GM19239 (cell line): ENCODE measurements around the gene PTPRT.

Experiments used
- DNase-seq: peaks from one replicate; pipeline ENCODE4 v3.0.0; 2011; ENCODE audit warnings: low spot score; ENCODE audit not compliant: insufficient read length
- FAIRE-seq: peaks from 2 replicates; lab custom pipeline; 2011; peaks lifted over from hg19 to GRCh38; lab: Jason Lieb, UNC

Gene PTPRT

GRCh38 chr20:42604998-42605956, 584.4 kb downstream of the PTPRT start:
- DNase-seq, result no peak
- FAIRE-seq, result no peak

- no peak for DNase-seq
- FAIRE-seq, result no peak
These were observed 586.1 kb downstream of the PTPRT start for GRCh38 chr20:42603655-42604054.

DNA sequence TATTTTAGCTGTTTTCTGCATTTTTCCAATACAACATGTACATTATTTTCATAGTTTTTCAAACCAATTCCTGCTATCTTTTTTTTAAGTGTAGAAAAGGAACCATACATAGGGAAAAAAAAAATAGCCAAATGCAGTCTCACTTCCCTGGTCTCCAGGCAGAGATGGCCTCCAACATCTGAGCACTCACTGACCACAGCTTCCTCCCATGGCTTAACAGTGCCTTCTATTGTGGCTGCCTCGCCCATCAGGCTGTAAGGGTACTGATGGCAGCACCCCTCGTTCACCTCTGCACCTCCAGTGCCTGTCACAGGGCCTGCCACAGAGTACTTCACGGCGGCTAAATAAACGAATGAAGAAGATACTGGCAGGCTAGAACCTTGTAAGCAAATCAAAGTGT, 591.1 kb downstream of the PTPRT start:
- DNase-seq, result no peak
- FAIRE-seq, result no peak

DNA sequence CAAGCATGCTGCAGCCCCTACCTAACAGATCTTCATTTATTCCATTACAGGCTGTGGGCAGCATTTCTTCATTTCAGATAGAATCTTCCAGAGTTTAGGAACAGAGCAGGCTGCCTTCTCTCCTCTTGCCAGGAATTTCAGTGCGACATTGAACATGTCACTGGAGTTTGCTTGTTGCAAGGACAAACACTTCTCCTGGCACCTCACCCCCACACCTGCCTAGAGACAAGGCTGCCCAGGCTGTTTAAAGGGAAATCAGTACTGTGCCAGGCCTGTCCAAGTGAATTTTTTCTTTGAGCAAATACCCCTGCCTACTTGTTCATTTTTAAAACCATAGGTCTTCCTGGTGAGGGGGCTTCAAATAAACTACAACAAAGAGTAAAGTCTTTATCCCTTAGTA, 594.1 kb downstream of the PTPRT start:
- DNase-seq, result no peak
- FAIRE-seq, result no peak

- DNase-seq (no peak), FAIRE-seq (no peak)
These were observed 595.0 kb downstream of the PTPRT start for GRCh38 chr20:42594659-42595058.

- DNase-seq (no peak), FAIRE-seq (no peak)
These were observed 595.7 kb downstream of the PTPRT start for GRCh38 chr20:42594011-42594410.

DNA sequence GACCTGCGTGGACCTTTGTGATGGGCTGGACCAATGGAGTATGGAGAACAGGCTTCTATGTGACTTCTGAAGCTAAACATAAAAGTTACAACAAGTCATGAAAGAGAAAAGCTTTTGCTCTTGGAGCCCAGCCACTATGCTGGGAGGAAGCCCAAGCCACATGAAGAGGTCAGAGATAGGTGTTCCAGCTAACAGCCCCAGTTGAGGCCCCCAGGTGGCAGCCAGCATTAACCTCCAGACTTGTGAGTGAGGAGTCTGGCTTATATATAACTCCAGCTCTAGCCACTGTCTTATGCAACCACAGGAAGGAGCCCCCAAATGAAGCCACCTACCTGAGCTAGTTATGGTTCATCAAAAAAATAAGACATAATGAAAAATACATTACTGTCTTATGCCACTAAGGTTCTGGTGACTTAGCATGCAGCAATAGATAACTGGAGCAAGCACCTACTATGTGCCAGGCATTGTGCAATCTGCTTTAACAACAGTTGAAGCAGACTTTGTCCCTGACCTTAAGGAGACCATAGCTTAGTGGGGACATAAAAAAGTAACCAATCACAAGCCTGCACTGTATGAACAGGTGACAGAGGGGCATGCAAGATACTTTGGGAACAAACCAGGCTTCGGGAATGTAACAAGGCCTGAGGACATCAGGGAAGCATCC, 599.6 kb downstream of the PTPRT start:
- DNase-seq (no peak), FAIRE-seq (no peak)

DNA sequence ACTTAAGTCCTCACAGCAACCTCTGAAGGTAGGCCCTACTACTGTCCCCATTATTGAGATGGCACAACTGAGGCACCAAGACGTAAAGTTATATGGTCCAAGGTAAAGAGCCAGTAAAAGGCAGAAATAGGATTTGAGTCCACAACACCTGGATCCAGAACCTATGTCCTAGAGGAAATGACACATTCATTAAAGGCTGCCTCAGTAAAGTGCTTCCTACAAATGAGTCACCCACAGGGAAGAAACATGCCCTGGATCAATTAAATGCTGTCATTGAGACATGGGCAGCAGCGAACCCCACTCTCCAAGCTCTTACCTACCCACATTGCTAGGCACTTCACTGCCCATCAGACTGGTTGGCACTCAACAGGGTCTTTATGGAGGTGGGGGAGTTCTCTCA, 600.9 kb downstream of the PTPRT start:
- DNase-seq (no peak), FAIRE-seq (no peak)

GRCh38 chr20:42587427-42587826, 602.3 kb downstream of the PTPRT start:
- DNase-seq, result no peak
- no peak for FAIRE-seq

- DNase-seq (no peak), FAIRE-seq (no peak)
These were observed 608.4 kb downstream of the PTPRT start for GRCh38 chr20:42581311-42581710.

GRCh38 chr20:42576167-42576566, 613.5 kb downstream of the PTPRT start:
- DNase-seq, result no peak
- FAIRE-seq, result no peak

- DNase-seq (no peak), FAIRE-seq (no peak)
These were observed 617.2 kb downstream of the PTPRT start for GRCh38 chr20:42572320-42573016.

GRCh38 chr20:42567409-42567808, 622.3 kb downstream of the PTPRT start:
- no peak for FAIRE-seq
- no peak for DNase-seq

GRCh38 chr20:42565235-42565995, 624.3 kb downstream of the PTPRT start:
- no peak for FAIRE-seq
- DNase-seq, result no peak

GRCh38 chr20:42559665-42560064, 630.0 kb downstream of the PTPRT start:
- DNase-seq (no peak), FAIRE-seq (no peak)

DNA sequence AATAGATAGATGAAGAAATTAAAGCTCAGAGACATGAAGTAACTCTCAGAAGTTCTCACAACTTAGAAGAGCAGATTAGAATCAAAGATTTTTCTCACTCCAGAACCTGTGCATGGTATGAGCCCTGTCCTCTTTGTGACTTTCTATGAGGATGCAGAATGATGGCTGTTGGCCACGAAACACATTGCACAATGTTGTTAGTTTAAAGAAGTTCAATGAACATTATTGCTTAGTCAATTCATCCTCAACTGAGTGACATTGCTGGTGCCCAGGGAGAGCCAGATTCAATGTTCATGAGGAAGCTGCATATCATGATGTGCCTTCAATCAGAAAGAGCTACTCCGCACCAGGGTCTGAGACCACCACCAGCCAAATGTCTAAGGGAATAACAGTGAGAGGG, 633.1 kb downstream of the PTPRT start:
- FAIRE-seq (no peak), DNase-seq (no peak)

- DNase-seq (no peak), FAIRE-seq (no peak)
These were observed 636.3 kb downstream of the PTPRT start for GRCh38 chr20:42553374-42553773.

- DNase-seq (no peak), FAIRE-seq (no peak)
These were observed 640.2 kb downstream of the PTPRT start for GRCh38 chr20:42549496-42549895.

DNA sequence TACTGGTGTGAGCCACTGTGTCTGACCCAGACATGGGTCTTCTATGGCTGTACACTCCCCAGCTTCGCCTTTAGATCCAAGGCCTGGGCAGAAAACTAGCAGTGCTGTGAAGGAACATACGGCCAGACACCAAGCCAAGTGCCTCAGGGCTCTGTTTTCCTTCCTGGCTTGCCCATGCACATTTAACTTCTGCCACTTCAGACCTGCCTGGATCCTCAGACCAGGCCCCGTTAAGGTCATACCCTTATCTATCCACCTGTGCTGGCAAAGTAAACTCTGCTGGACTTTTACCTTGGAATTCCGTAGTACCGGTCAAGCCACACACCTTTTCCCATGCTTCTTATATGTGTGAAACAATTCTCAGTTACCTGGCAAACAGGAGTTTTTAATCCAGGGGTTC, 644.8 kb downstream of the PTPRT start:
- FAIRE-seq, result no peak
- DNase-seq, result no peak

DNA sequence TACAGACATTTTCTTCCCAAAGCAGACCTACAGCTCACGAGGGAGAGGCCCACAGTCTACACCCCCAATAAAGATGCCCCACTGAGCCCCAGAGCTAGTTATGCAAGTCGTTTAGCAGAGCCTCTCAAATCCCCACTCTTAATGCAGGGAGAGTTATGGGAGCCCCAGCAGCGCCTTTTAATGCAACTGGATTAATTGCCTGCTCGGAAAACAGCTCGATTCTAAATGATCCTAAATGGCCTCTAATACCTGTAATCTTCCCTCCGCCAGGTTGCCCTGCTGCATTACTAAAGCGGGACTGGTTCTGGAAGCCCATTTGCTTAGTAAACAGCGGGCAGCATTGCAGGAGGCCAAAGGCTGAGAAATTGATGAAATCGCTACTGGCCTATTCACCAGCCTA, 656.9 kb downstream of the PTPRT start:
- FAIRE-seq (no peak), DNase-seq (no peak)
